ENCODE measurements around the gene PREPL.

The PREPL gene

DNA sequence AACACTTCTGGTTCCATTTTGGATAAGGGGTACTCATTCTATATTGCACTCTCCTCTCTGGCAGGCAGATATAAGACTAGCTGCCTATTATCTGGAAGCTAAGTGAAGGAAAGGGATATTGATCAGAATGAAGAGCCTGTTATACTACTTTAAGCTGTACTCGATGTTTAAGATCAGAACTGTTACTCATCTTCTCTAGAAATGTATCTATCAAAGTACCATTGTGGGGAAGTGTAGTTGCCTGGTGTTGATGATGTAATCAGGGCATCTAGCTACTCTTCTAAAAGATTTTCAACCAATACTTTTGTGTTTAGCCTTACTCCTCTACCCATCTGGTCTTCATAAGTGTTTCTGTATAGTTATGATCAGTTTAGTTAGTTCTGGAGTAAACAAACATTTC is 6.3 kb upstream of the PREPL start:
- peaks cover 5% of the 10 kb centered on the region; the same call in 1 of the 2 replicates for H3K4me1 ChIP-seq (ENCODE audit: low read length)
- H3K9ac ChIP-seq (ENCODE audit: low read length), result no peak overlapping the region
- TF ChIP-seq, protein P1, sequence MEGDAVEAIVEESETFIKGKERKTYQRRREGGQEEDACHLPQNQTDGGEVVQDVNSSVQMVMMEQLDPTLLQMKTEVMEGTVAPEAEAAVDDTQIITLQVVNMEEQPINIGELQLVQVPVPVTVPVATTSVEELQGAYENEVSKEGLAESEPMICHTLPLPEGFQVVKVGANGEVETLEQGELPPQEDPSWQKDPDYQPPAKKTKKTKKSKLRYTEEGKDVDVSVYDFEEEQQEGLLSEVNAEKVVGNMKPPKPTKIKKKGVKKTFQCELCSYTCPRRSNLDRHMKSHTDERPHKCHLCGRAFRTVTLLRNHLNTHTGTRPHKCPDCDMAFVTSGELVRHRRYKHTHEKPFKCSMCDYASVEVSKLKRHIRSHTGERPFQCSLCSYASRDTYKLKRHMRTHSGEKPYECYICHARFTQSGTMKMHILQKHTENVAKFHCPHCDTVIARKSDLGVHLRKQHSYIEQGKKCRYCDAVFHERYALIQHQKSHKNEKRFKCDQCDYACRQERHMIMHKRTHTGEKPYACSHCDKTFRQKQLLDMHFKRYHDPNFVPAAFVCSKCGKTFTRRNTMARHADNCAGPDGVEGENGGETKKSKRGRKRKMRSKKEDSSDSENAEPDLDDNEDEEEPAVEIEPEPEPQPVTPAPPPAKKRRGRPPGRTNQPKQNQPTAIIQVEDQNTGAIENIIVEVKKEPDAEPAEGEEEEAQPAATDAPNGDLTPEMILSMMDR (IDR thresholded peaks at IDR 0.05; ENCODE audit: low read depth, low read length), result no peak
- no peak for TF ChIP-seq EZH2phosphoT487 (IDR thresholded peaks at IDR 0.05; ENCODE audit: low read depth)
- H3K79me2 ChIP-seq (ENCODE audit: low read length), result peaks cover 16% of the 10 kb centered on the region
- no peaks in the 10 kb centered on the region for H4K20me1 ChIP-seq (ENCODE audit: insufficient read depth, low read length)
- H3K36me3 ChIP-seq (replicated peaks; ENCODE audit: low read depth, low read length), result no peaks in the 10 kb centered on the region
- H3K27me3 ChIP-seq (ENCODE audit: low read depth, low read length), result no peaks in the 10 kb centered on the region
- no peak overlapping the region for H3K27ac ChIP-seq (ENCODE audit: low read length)
- no peak overlapping the region for H3K4me3 ChIP-seq (ENCODE audit: low read length)
- H3K4me2 ChIP-seq (ENCODE audit: low read length), result no peak overlapping the region
- no peak overlapping the region for H2AFZ ChIP-seq (ENCODE audit: low read depth, low read length)
- H3K9me3 ChIP-seq (ENCODE audit: insufficient read depth, low read length), result no peaks in the 10 kb centered on the region

DNA sequence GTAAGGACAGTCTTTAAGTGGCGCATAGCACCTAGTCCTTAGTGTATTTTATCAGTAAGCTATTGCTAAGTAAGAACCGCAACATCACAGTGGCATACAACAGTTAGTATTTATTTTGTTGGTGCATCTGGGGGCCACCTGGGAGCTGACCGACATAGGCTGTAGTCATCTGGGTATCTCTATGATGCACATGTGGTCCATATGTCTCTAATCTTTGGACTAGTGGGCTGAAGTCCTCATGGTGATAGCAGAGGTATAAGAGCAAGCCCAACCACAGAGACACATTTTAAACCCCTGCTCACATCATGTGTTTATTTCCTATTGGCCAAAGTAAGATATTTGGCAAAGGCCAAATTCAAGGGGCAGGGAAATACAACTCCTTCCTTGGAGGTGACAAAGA is 3.3 kb upstream of the PREPL start:
- Histone ChIP-seq H3K4me3 (ENCODE audit: low read length) (no peak overlapping the region), H3K4me2 (ENCODE audit: low read length) (no peak overlapping the region), H3K79me2 (ENCODE audit: low read length) (peaks cover 36% of the 10 kb centered on the region), H3K27ac (ENCODE audit: low read length) (no peak overlapping the region), H3K27me3 (ENCODE audit: low read depth, low read length) (no peaks in the 10 kb centered on the region), H3K9ac (ENCODE audit: low read length) (no peak overlapping the region), H3K4me1 (ENCODE audit: low read length) (peaks cover 15% of the 10 kb centered on the region), H4K20me1 (ENCODE audit: insufficient read depth, low read length) (no peaks in the 10 kb centered on the region), H3K36me3 (replicated peaks; ENCODE audit: low read depth, low read length) (no peaks in the 10 kb centered on the region), H2AFZ (ENCODE audit: low read depth, low read length) (no peak overlapping the region), H3K9me3 (ENCODE audit: insufficient read depth, low read length) (no peaks in the 10 kb centered on the region)
- TF ChIP-seq, protein P1 (IDR thresholded peaks at IDR 0.05; ENCODE audit: low read depth, low read length), result no peak
- TF ChIP-seq EZH2phosphoT487 (IDR thresholded peaks at IDR 0.05; ENCODE audit: low read depth), result no peak

- no peaks in the 10 kb centered on the region for H3K36me3 ChIP-seq (replicated peaks; ENCODE audit: low read depth, low read length)
- H4K20me1 ChIP-seq (ENCODE audit: insufficient read depth, low read length), result no peaks in the 10 kb centered on the region
- no peak for TF ChIP-seq EZH2phosphoT487 (IDR thresholded peaks at IDR 0.05; ENCODE audit: low read depth)
- TF ChIP-seq, protein P1 (IDR thresholded peaks at IDR 0.05; ENCODE audit: low read depth, low read length), result no peak
- H2AFZ ChIP-seq (ENCODE audit: low read depth, low read length), result peak overlapping the region; percentile 95
- peak overlapping the region; percentile 95 for H3K4me3 ChIP-seq (ENCODE audit: low read length)
- peaks cover 15% of the 10 kb centered on the region for H3K4me1 ChIP-seq (ENCODE audit: low read length)
- peaks cover 39% of the 10 kb centered on the region for H3K79me2 ChIP-seq (ENCODE audit: low read length)
- peak overlapping the region; percentile 81 for H3K9ac ChIP-seq (ENCODE audit: low read length)
- H3K27ac ChIP-seq (ENCODE audit: low read length), result peak overlapping the region; percentile 55
- H3K27me3 ChIP-seq (ENCODE audit: low read depth, low read length), result no peaks in the 10 kb centered on the region
- peak overlapping the region; percentile 91 for H3K4me2 ChIP-seq (ENCODE audit: low read length)
- no peaks in the 10 kb centered on the region for H3K9me3 ChIP-seq (ENCODE audit: insufficient read depth, low read length)
Observed at GRCh38 chr2:44362207-44363015, 1.1 kb upstream of the PREPL start.

GRCh38 chr2:44360749-44361329 is 455 bp downstream of the PREPL start:
- H3K9ac ChIP-seq (ENCODE audit: low read length), result peak overlapping the region; percentile 81
- peak overlapping the region; percentile 76 for H3K27ac ChIP-seq (ENCODE audit: low read length)
- no peaks in the 10 kb centered on the region for H3K27me3 ChIP-seq (ENCODE audit: low read depth, low read length)
- peak overlapping the region; percentile 95 for H2AFZ ChIP-seq (ENCODE audit: low read depth, low read length)
- H3K4me2 ChIP-seq (ENCODE audit: low read length), result peak overlapping the region; percentile 89
- H3K36me3 ChIP-seq (replicated peaks; ENCODE audit: low read depth, low read length), result no peaks in the 10 kb centered on the region
- no peak for TF ChIP-seq EZH2phosphoT487 (IDR thresholded peaks at IDR 0.05; ENCODE audit: low read depth)
- TF ChIP-seq, protein P1 (IDR thresholded peaks at IDR 0.05; ENCODE audit: low read depth, low read length), result no peak
- H3K9me3 ChIP-seq (ENCODE audit: insufficient read depth, low read length), result no peaks in the 10 kb centered on the region
- H3K79me2 ChIP-seq (ENCODE audit: low read length), result peaks cover 35% of the 10 kb centered on the region
- no peaks in the 10 kb centered on the region; the same call in 1 of the 2 replicates for H4K20me1 ChIP-seq (ENCODE audit: insufficient read depth, low read length)
- H3K4me3 ChIP-seq (ENCODE audit: low read length), result peak overlapping the region; percentile 95
- peaks cover 15% of the 10 kb centered on the region for H3K4me1 ChIP-seq (ENCODE audit: low read length)
